BE2C (cell line): ENCODE measurements around the gene PPP3CA.

ENCODE experiments used
- DNase-seq: peaks from one replicate; pipeline ENCODE4 v3.0.0-alpha.2; 2020
- H3K27me3 ChIP-seq: fragments of 250-450 bp; sonication (Bioruptor Pico); 2 replicates; pipeline ENCODE4 v1.5.1; 2020; ENCODE audit warnings: mild to moderate bottlenecking
- H3K36me3 ChIP-seq: fragments of 250-450 bp; sonication (Bioruptor Pico); 2 replicates; pipeline ENCODE4 v1.5.1; 2020; ENCODE audit warnings: mild to moderate bottlenecking
- H3K4me1 ChIP-seq: fragments of 250-450 bp; sonication (Bioruptor Pico); 2 replicates; pipeline ENCODE4 v1.5.1; 2020
- H3K4me3 ChIP-seq: 2 replicates; pipeline ENCODE4 v1.5.1; 2011; ENCODE audit warnings: low read depth, low read length
- H3K9me3 ChIP-seq: fragments of 250-450 bp; sonication (Bioruptor Pico); 2 replicates; pipeline ENCODE4 v1.5.1; 2020
- TF ChIP-seq, protein P1 (sequence below): IDR thresholded peaks from 2 replicates; pipeline ENCODE4 v1.5.1; 2012; ENCODE audit warnings: mild to moderate bottlenecking, low read depth, low read length

Gene PPP3CA

DNA sequence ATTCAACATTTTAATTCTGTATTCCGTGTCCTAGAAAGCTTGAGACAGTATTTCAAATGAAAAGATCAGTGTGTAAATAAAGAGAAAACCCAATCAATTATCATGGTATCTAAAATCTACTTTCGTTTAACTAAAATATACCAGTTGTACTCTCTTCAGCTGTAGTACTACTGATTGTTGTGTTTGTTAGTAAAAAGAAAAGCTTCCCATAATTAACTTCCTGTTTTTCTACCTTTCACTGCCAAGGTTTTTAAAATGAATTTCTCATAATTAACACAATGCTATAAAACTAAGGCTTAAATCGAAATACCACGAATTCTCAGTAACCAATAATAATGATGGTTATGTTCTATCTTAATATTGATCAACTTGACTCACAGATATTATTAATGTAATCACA, 37.4 kb downstream of the PPP3CA start:
- Histone ChIP-seq H3K27me3 (no peaks in the 10 kb centered on the region), H3K4me1 (peaks cover 9% of the 10 kb centered on the region), H3K9me3 (no peaks in the 10 kb centered on the region), H3K4me3 (no peak overlapping the region), H3K36me3 (no peaks in the 10 kb centered on the region)
- TF ChIP-seq, protein P1, sequence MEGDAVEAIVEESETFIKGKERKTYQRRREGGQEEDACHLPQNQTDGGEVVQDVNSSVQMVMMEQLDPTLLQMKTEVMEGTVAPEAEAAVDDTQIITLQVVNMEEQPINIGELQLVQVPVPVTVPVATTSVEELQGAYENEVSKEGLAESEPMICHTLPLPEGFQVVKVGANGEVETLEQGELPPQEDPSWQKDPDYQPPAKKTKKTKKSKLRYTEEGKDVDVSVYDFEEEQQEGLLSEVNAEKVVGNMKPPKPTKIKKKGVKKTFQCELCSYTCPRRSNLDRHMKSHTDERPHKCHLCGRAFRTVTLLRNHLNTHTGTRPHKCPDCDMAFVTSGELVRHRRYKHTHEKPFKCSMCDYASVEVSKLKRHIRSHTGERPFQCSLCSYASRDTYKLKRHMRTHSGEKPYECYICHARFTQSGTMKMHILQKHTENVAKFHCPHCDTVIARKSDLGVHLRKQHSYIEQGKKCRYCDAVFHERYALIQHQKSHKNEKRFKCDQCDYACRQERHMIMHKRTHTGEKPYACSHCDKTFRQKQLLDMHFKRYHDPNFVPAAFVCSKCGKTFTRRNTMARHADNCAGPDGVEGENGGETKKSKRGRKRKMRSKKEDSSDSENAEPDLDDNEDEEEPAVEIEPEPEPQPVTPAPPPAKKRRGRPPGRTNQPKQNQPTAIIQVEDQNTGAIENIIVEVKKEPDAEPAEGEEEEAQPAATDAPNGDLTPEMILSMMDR, result no peak
- DNase-seq, result no peak

DNA sequence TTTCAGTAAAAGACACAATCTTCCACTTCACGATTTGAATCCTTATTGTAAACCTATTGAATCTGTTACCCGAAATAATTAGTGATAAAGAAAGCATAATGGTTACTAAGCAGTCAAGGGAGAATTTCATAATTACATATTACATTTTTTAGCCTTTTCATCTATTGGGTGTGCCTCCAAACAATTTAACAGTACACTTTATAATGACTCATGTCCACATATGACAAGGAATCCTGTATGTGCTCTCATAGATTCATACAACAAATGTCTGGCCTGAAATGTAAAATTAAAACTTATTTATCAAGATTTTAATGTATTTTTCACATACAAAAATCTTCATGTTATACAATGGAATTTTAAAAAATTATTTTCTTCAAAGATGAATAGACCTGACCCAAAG, 39.4 kb downstream of the PPP3CA start:
- H3K4me1 ChIP-seq, result peaks cover 12% of the 10 kb centered on the region
- TF ChIP-seq, protein P1, result no peak
- H3K4me3 ChIP-seq, result no peak overlapping the region
- no peak for DNase-seq
- H3K36me3 ChIP-seq, result no peaks in the 10 kb centered on the region
- no peaks in the 10 kb centered on the region for H3K9me3 ChIP-seq
- no peaks in the 10 kb centered on the region for H3K27me3 ChIP-seq

DNA sequence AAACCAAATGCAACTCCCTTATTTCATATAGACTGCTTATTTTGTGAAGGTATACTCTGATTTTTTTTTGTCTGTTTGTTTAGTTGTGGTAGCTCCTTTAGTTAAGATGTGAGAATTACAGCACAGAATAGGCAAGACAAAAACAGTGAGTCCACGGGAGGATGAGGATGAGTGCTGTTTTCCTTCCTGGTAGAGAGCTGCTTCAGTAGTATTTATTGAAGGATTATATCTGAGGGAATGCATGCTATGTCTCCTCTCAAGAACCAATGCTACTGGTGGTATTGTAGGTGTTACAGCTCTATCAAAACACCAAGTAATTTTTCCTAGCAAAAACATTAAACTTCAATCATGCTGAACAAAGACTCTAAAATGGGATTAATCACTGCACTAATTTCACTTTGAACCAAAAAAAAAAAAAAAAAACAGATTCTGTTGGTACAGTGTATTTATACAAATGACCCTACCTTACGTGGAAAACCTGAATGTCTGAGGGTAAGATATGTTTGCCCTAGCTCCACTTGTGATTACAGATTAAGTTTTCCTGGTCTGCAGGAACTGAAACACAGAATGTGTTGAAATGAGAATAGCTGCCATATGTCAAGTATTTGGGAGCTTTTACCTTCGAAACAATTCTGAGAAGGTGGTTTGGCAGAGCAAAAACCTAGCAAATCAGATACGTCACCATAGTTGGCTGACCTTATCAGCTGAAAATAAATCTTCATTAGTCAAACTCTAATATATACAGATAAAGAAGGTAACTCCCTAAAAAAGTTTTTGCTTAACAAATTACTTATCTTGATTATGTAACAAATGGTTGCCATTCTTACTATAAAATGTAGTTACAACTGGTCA, 40.3 kb downstream of the PPP3CA start:
- H3K4me3 ChIP-seq, result no peak overlapping the region

DNA sequence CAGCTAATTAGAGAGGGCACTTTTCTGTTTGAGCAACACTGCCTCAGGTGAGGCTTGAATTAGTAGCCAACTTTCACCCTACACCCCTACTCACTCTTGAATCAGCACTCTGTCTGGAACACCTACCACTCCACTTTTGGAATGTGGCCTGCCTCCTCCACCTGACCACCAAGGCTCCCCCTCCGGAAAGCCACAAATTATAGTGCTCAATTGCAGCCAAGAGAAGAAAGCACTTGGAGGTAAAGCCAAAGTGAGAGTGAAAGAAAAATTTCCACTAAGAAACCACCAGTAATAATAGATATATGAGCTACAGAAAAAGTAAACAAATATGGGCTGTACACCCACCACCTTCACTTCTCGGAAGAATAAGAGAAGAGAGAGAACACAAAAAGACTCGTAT, 41.1 kb downstream of the PPP3CA start:
- H3K27me3 ChIP-seq, result no peaks in the 10 kb centered on the region
- H3K9me3 ChIP-seq, result no peaks in the 10 kb centered on the region
- DNase-seq, result no peak
- H3K4me3 ChIP-seq, result no peak overlapping the region
- H3K4me1 ChIP-seq, result peaks cover 12% of the 10 kb centered on the region
- TF ChIP-seq, protein P1, result no peak
- H3K36me3 ChIP-seq, result no peaks in the 10 kb centered on the region

More for the DNA sequence above, 40.3 kb downstream of the PPP3CA start:
- H3K36me3 ChIP-seq, result no peaks in the 10 kb centered on the region
- no peaks in the 10 kb centered on the region for H3K9me3 ChIP-seq
- DNase-seq, result no peak
- H3K27me3 ChIP-seq, result no peaks in the 10 kb centered on the region
- TF ChIP-seq, protein P1, result no peak
- peaks cover 12% of the 10 kb centered on the region for H3K4me1 ChIP-seq

DNA sequence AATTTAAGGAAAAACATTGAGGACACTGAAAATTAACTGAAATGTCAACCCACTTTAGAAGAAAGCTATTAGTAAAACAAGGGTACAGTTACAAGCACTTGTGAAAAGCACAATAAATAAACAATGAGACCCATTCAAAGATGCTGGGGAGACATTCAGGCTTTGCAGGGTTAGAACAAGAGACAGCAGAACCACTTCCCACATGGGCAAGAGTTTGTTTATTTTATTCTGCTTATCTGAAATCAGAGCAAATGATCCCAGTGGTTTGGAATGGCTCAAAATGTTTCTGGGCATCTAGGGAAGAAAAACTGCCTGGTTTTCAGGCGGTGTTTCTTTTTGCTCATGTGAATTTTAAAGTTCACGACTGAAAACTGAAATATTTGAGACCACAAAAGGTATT, 42.4 kb downstream of the PPP3CA start:
- TF ChIP-seq, protein P1, result no peak
- Histone ChIP-seq H3K4me1 (peaks cover 12% of the 10 kb centered on the region), H3K36me3 (no peaks in the 10 kb centered on the region), H3K9me3 (no peaks in the 10 kb centered on the region), H3K27me3 (no peaks in the 10 kb centered on the region), H3K4me3 (no peak overlapping the region)
- DNase-seq, result no peak

DNA sequence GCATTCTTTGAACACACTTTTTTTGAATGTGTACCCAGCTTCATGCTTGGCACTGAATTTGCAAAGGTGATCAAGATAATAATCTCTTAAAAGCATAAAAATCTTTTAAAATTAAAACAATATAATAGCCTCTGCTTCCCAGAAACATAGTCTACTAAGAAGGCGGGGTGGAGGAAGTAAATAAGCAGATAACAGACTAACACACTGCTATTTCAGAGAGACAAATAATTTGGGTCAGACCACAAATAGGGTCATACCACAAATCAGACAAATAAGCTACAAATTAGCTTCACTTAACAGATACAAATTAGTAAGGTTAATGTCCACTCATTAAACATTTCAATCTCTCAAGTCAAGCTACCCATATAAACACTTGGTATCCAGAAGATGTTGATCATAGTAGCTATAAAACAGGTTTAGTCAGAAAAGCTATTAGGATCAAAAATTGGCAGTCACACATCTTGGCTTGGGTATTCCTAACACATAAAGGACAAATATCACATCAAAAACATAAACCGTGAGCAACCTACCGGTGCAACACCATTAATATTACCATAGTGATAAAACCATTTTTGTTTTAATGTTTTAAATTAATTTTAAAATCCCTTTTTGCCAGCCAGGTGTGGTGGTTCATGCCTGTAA, 47.3 kb downstream of the PPP3CA start:
- Histone ChIP-seq H3K9me3 (no peaks in the 10 kb centered on the region), H3K27me3 (no peaks in the 10 kb centered on the region), H3K36me3 (no peaks in the 10 kb centered on the region), H3K4me3 (no peak overlapping the region), H3K4me1 (peaks cover 3% of the 10 kb centered on the region)
- no peak for DNase-seq
- TF ChIP-seq, protein P1, result no peak
